Cerebellar cortex (tissue), 1 donor: Measurements from ENCODE around the gene CTPS2.

ENCODE experiments used
- DNase-seq: peaks from one replicate; pipeline ENCODE4 v3.0.0-alpha.2; 2015; ENCODE audit warnings: low spot score

Gene CTPS2

DNA sequence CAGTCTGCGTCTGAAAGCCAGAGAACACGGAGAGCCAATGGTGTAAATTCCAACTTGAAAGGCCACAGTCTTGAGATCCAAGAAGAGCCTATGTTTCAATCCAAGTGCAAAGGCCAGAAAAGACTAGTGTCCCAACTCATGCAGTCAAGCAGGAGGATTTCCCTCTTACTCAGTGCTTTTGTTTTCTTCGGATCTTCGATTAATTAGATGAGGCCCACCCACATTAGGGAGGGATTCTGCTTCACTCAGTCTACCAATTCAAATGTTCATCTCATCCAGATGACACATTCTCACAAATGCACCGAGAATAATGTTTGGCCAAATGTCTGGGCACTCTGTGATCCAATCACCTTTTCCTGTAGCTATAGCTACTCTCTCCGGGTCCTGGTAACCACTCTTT is 154.0 kb downstream of the CTPS2 start:
- DNase-seq: no peak

DNA sequence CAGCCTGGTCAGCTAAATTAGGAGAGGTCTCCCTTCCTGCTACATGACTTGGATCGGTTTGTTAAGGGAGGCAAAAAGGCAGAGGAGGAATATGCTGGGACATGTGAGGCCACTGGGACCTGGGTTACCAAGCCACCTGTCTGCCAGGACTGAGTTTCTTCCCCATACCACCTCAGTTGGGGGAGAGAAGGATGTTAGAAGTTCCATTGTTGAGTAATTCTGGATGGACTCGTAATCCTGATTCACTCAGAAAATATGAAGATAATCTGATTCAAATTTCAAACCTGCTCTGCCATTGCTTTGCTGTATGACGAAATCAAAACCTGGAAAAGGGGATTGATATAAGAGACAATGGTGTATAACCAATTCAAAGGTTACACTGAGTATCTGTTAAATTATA is 159.9 kb downstream of the CTPS2 start:
- DNase-seq: no peak

GRCh38 chrX:16547644-16548043 is 164.8 kb downstream of the CTPS2 start:
- DNase-seq: no peak

- DNase-seq: no peak
Observed at GRCh38 chrX:16544969-16545368, 167.5 kb downstream of the CTPS2 start.
